NCI-H2107 treated with DMSO at 0.1 percent for 48 hours (cell line): ENCODE measurements around the gene TUBGCP4.

Source experiments
- DNase-seq: peaks from one replicate; lab custom pipeline; 2025; ENCODE audit not compliant: unreplicated experiment; lab: John Stamatoyannopoulos, UW

Gene TUBGCP4

DNA sequence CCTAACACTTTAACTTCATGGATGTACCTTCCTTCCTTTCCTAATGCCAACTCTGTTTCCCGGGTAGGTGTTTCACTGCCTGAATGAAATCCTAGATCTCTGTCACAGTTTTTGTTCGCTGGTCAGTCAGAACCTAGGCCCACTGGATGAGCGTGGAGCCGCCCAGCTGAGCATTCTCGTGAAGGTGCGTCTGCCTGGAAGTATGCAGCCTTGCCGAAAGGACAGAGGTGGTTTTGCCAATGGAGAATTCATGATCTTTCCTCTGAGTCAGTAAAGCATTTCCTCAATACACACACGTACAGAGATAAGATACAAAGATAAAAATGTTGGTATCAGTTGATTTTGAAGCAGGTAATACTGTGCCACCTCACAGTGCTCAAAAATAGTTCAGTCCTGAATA is 32.7 kb downstream of the TUBGCP4 start:
- DNase-seq = no peak

DNA sequence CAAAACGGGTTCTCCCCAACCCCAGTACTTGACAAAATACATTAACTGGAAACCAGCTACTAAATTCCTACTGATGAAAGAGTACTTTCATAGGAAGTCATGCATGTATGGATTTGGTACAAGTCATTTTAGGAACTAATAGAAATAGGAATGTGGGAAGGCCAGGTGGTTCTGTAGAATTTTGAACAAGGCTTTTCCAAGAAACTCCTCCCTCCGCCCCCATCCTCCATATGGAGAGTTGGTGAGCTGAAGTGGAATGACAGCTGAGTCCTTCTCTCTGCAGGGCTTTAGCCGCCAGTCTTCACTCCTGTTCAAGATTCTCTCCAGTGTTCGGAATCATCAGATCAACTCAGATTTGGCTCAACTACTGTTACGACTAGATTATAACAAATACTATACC is 33.2 kb downstream of the TUBGCP4 start:
- no peak for DNase-seq

DNA sequence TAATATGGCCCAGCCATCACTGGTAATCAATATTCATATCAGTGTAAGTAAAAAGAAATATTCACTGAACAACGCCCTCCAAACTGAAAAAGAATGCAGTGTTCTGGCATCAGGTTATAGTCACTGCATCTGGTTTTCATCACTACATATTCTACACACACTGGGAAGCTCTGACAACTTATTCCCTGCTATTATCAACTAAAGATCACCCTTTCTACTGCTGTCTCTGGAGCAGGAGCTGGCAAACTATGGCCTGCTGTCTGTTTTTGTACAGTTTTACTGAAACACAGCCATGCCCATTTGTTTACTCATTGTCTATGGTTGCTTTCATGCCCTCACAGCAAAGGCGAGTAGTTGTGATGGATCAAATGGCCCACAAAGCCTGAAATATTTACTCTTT is 35.3 kb downstream of the TUBGCP4 start:
- no peak for DNase-seq

- no peak for DNase-seq
Observed at GRCh38 chr15:43406808-43407207, 35.9 kb downstream of the TUBGCP4 start.

DNA sequence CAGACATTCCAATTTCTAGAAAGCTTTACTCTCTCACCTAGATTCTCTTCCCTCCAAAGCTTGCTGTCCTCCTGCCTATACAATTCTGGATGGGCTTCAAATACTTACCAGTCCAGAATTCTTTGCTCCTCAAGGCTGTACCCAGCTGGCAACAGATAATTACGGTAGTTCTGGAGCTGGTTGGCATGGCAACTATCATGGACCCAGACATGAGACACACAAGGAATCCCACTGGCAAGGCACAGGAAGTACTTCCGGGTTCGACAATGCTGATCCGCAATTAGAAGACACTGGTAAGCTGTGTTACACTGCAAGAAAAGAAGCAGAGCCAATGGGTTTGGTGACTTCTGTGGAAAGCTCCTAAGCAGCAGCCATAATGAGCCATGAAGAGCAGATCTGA is 37.9 kb downstream of the TUBGCP4 start:
- no peak for DNase-seq

GRCh38 chr15:43410572-43411214 is 39.8 kb downstream of the TUBGCP4 start:
- no peak for DNase-seq

GRCh38 chr15:43412096-43412495 is 41.2 kb downstream of the TUBGCP4 start:
- no peak for DNase-seq

- no peak for DNase-seq
Observed at GRCh38 chr15:43414196-43414595, 43.3 kb downstream of the TUBGCP4 start.

DNA sequence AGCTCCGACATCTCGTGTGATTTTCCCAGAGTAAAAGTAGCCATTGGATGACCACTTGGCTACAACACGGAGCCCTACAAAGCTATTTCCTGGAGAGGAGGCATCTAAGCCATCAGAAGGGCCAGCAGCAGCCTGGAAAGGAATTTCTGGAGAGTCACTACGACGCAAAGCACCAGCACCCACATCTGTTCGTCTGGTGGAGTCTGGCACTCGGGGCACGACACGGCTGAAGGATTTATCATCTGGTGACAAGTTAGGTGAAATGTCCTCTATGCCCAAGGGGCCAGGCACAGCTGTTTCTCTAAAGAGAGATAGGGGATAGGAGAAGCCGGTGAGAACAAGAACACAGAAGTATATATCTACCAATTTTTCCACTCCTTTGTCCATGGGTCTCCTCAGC is 49.5 kb downstream of the TUBGCP4 start:
- DNase-seq = no peak

DNA sequence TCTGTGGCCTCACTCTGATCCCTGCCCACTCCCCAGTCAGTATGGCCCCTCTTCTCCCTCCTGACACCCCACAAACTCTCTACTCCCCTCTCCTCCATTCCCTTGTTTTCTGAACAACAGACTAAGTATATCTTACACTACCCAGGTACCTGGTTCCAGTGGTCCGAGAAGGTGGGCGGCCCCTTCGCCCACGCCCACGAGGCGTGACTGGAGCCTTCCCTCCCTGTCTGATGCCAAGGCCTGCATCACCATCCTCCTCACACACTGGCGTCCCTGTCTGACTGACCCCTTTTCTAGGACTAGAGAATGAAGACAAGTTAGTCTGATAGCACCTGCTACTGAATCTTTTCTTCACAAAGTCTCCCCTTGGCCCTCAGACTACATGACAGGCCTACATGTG is 50.0 kb downstream of the TUBGCP4 start:
- DNase-seq = no peak

- DNase-seq = no peak
Observed at GRCh38 chr15:43423793-43424192, 52.9 kb downstream of the TUBGCP4 start.

- peak; percentile 19 for DNase-seq
Observed at GRCh38 chr15:43429687-43430086, 58.8 kb downstream of the TUBGCP4 start.

DNA sequence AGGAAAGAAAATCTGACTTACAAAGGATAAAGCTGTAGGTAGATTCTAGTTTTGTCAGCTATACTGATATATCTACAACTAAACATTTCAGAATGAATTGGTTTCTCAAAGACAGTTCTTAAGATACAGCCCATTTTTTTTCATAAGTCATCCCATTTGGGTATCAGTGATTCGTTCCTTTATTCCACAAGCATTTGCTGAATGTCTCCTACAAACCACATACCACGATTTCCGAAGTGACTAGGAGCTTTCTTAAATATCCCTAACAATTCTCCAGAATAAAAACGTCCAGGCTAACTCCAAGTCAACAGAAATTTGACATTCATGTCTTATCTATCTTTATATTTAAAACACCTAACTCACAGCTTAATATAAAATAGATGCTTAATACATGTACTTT is 62.3 kb downstream of the TUBGCP4 start:
- no peak for DNase-seq

DNA sequence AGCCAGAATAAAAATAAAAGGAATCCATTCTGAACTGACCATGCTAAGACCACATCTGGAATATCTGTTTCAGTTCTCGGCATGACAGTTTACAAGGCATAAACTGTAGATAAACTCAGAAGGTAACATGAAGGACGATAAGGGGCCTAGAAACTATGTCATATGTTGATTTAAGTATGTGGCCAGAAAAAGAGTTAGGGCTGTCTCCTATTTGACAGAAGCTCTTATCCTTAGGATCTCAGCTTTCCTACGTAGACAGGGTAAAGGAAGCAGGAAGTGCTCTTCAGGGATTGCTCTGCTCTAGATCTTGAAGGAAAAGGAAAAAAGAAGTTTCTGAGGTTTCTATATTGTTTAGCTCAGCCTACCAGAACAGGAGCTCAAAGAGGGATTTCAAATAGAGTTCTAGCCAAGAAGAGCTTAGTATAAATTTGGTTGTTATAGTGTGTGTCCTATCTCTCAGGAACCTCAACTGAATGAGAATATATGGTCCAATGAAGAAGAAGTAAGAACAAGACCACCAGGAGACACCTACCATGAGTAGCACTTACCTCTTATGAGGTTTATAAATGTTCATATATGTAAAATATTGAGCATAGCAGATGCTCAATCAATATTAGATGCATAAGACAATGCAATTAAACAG is 62.9 kb downstream of the TUBGCP4 start:
- DNase-seq = no peak

- DNase-seq = no peak
Observed at GRCh38 chr15:43434446-43434845, 63.5 kb downstream of the TUBGCP4 start.

- DNase-seq = no peak
Observed at GRCh38 chr15:43436395-43436794, 65.5 kb downstream of the TUBGCP4 start.

- DNase-seq = no peak
Observed at GRCh38 chr15:43439268-43439667, 68.4 kb downstream of the TUBGCP4 start.

- peak; percentile 54 for DNase-seq
Observed at GRCh38 chr15:43440721-43441281, 69.9 kb downstream of the TUBGCP4 start.

GRCh38 chr15:43441316-43441715 is 70.4 kb downstream of the TUBGCP4 start:
- peak; percentile 23 for DNase-seq

GRCh38 chr15:43446344-43446743 is 75.4 kb downstream of the TUBGCP4 start:
- DNase-seq = no peak

DNA sequence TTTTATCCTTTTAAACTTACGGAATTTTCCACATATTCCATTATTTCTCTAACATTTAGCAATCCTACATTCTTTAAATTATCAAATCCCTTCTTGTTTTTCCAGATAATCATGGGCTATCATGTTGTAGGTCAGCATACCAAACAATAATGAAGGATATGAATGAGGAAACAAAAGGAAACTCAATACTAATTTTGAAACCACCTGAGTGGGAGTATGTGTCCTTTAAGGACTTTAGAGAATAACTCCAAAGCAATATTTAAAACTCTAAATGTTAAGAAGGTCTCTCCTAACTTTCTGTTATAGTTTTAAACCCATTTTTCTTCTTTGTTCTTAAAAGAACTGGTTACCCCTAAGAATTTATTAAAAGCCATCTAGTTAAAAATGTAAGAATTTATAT is 79.1 kb downstream of the TUBGCP4 start:
- no peak for DNase-seq
